DOHH2 (cell line): Measurements from ENCODE around the gene CUL7.

Experiments
- H3F3A ChIP-seq: fragments of 200-600 bp; sonication (generic), shearing (Covaris generic); 2 replicates; pipeline ENCODE4 v1.6.0; 2016; ENCODE audit warnings: antibody characterized with exemption, mild to moderate bottlenecking; ENCODE audit not compliant: control insufficient read depth, insufficient read depth
- H3K27ac ChIP-seq: fragments of 200-600 bp; sonication (generic); 2 replicates; pipeline ENCODE4 v1.5.1; 2014; ENCODE audit warnings: low read depth, mild to moderate bottlenecking, low read length, moderate library complexity
- H3K27me3 ChIP-seq: fragments of 200-600 bp; sonication (generic); 2 replicates; pipeline ENCODE4 v1.6.1; 2014; ENCODE audit warnings: mild to moderate bottlenecking, low read length, mixed read lengths; ENCODE audit not compliant: control insufficient read depth
- H3K36me3 ChIP-seq: fragments of 200-600 bp; sonication (generic); 2 replicates; pipeline ENCODE4 v1.6.1; 2014; ENCODE audit warnings: mild to moderate bottlenecking, low read length, moderate library complexity, mixed read lengths; ENCODE audit not compliant: control insufficient read depth
- H3K4me1 ChIP-seq: fragments of 200-600 bp; sonication (generic); 2 replicates; pipeline ENCODE4 v1.6.1; 2014; ENCODE audit warnings: mild to moderate bottlenecking, low read length, mixed read lengths; ENCODE audit not compliant: control insufficient read depth
- H3K4me2 ChIP-seq: fragments of 200-600 bp; sonication (generic); 2 replicates; pipeline ENCODE4 v1.6.0; 2014; ENCODE audit warnings: mild to moderate bottlenecking, low read length, moderate library complexity
- H3K4me3 ChIP-seq: fragments of 200-600 bp; sonication (generic); 2 replicates; pipeline ENCODE4 v1.5.1; 2014; ENCODE audit warnings: mild to moderate bottlenecking, low read length, mixed read lengths
- H3K79me2 ChIP-seq: fragments of 200-600 bp; sonication (generic); 2 replicates; pipeline ENCODE4 v1.6.1; 2014; ENCODE audit warnings: mild to moderate bottlenecking, low read length, mixed read lengths; ENCODE audit not compliant: control insufficient read depth
- H3K9me2 ChIP-seq: fragments of 200-600 bp; sonication (generic); replicated peaks from 2 replicates; pipeline ENCODE4 v1.6.1; 2014; ENCODE audit warnings: mild to moderate bottlenecking, low read length, mixed read lengths; ENCODE audit not compliant: control insufficient read depth
- H3K9me3 ChIP-seq: fragments of 200-600 bp; sonication (generic); 2 replicates; pipeline ENCODE4 v1.6.1; 2014; ENCODE audit warnings: antibody characterized with exemption, low read length, mixed read lengths; ENCODE audit not compliant: control insufficient read depth, insufficient read depth
- H4K20me1 ChIP-seq: fragments of 200-600 bp; sonication (generic); 2 replicates; pipeline ENCODE4 v1.6.0; 2014; ENCODE audit warnings: low read depth, mild to moderate bottlenecking, antibody characterized with exemption, low read length, moderate library complexity; ENCODE audit not compliant: control insufficient read depth, insufficient read depth
- EZH2phosphoT487 ChIP-seq: fragments of 200-600 bp; sonication (generic); IDR thresholded peaks from 2 replicates; pipeline ENCODE4 v1.6.1; 2017; ENCODE audit warnings: borderline replicate concordance, mild to moderate bottlenecking, antibody characterized with exemption, low read length, moderate library complexity, mixed read lengths
- TF ChIP-seq, protein P1 (sequence below): fragments of 200-600 bp; sonication (generic); IDR thresholded peaks from one replicate; pipeline ENCODE4 v1.5.1; 2014; ENCODE audit warnings: antibody characterized with exemption, mild to moderate bottlenecking, low read depth, low read length; ENCODE audit not compliant: poor library complexity, severe bottlenecking

CUL7 gene

DNA sequence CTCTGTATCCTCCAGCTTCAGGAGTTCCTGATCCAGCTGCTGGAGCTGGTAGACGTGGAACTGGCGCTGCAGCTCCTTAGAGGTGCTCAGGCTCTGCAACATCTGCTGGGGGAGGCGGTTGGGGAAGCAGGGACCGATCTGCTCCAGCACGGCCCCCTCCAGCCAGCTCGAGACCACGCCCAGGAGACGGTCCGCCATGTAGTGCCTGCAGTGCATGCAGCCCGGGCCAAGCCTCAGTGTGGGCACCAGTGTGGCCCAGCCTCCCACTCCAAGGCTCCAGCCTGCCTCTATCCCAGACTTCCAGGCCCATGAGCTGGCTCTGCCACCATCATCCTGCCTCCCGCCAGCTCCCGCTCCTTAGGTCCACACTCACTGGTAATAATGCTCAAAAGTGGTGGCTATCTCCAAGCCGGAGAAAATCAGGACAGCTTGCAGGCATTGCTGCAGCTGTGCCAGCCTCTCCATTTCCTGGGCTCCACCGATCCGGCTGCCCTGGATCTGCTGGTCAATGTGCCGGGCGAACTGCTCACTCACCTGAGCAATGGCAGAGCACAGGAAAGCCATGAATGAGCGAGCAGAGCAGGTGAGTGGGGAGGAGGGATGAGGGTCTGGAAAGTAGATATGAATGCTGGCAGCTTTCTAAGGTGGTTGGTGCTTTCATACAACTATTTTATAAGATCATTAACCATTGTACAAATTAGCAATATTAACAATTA lies 13.0 kb downstream of the CUL7 start:
- Histone ChIP-seq H4K20me1 (no peaks in the 10 kb centered on the region), H3K4me1 (no peaks in the 10 kb centered on the region), H3K27me3 (no peaks in the 10 kb centered on the region), H3F3A (no peaks in the 10 kb centered on the region), H3K9me2 (no peaks in the 10 kb centered on the region), H3K4me3 (no peak overlapping the region), H3K4me2 (no peak overlapping the region), H3K9me3 (no peaks in the 10 kb centered on the region), H3K79me2 (no peaks in the 10 kb centered on the region), H3K27ac (no peak overlapping the region), H3K36me3 (peaks cover 15% of the 10 kb centered on the region; the same call in 1 of the 2 replicates)
- TF ChIP-seq, protein P1, sequence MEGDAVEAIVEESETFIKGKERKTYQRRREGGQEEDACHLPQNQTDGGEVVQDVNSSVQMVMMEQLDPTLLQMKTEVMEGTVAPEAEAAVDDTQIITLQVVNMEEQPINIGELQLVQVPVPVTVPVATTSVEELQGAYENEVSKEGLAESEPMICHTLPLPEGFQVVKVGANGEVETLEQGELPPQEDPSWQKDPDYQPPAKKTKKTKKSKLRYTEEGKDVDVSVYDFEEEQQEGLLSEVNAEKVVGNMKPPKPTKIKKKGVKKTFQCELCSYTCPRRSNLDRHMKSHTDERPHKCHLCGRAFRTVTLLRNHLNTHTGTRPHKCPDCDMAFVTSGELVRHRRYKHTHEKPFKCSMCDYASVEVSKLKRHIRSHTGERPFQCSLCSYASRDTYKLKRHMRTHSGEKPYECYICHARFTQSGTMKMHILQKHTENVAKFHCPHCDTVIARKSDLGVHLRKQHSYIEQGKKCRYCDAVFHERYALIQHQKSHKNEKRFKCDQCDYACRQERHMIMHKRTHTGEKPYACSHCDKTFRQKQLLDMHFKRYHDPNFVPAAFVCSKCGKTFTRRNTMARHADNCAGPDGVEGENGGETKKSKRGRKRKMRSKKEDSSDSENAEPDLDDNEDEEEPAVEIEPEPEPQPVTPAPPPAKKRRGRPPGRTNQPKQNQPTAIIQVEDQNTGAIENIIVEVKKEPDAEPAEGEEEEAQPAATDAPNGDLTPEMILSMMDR = no peak
- no peak for TF ChIP-seq EZH2phosphoT487

DNA sequence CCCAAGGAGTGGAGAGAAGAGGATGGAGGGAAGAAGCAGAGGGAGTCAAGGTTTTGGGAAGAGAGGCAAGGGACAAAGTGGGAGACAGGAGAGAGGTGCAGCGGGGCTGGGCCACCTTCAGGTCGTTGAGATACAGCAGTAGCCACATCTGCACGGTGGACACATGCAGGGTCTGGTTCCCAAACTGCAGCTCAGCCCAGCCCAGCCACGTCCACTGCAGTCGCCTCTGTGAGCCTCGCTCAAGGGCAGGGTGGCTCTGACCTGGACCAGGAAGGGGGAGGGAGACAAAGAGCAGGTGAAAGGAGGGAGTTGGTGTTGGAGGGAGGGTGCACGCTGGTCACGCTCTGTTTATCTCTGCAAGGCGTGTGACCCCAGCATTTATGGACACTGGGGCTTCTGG lies 14.9 kb downstream of the CUL7 start:
- H3K9me3 ChIP-seq = no peaks in the 10 kb centered on the region
- H3K27ac ChIP-seq = no peak overlapping the region
- no peaks in the 10 kb centered on the region for H3K27me3 ChIP-seq
- H4K20me1 ChIP-seq = no peaks in the 10 kb centered on the region
- H3K4me2 ChIP-seq = no peak overlapping the region
- H3K9me2 ChIP-seq = no peaks in the 10 kb centered on the region
- H3K4me3 ChIP-seq = no peak overlapping the region
- H3K36me3 ChIP-seq = peaks cover 20% of the 10 kb centered on the region
- H3K79me2 ChIP-seq = no peaks in the 10 kb centered on the region
- no peaks in the 10 kb centered on the region for H3F3A ChIP-seq
- TF ChIP-seq EZH2phosphoT487 = no peak
- TF ChIP-seq, protein P1 = no peak
- no peaks in the 10 kb centered on the region for H3K4me1 ChIP-seq

DNA sequence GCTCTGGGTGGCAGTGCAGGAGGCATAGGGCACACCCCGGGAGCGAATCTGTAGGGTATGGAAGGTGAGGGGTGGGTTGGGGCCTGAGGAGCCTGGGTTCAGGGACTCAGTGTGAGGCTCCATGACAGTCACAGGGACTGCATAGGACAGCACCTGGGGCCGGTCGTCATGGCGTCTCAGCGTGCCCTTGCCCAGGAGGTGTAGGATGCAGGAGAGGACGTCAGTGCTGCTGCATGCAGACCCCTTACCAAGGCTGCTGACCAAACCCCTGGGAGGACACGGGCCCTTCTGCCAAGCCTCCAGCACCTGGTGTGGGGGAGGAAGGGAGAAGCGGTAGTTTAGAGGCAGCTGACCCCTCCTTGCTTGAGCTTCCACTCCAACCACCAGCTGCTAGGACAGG lies 15.9 kb downstream of the CUL7 start:
- TF ChIP-seq EZH2phosphoT487 = no peak
- TF ChIP-seq, protein P1 = no peak
- Histone ChIP-seq H3K9me2 (no peaks in the 10 kb centered on the region), H3K79me2 (no peaks in the 10 kb centered on the region), H3K4me3 (no peak overlapping the region), H3F3A (no peaks in the 10 kb centered on the region), H3K27ac (no peak overlapping the region), H3K4me2 (no peak overlapping the region), H3K36me3 (peaks cover 25% of the 10 kb centered on the region), H3K9me3 (no peaks in the 10 kb centered on the region), H3K27me3 (no peaks in the 10 kb centered on the region), H4K20me1 (no peaks in the 10 kb centered on the region), H3K4me1 (no peaks in the 10 kb centered on the region)
